Adrenal gland (tissue), 12 donors: ENCODE results near the gene MUC5B. TPM values are rescaled to one million over a fixed set of nuclear protein-coding genes. Genes with fewer than 3 reads are reported as not detected.

Experiments used
- DNase-seq, 7 donors: peaks; one replicate each; pipeline ENCODE4 v3.0.0-alpha.2; 2019 to 2020
- H3K27ac ChIP-seq, 5 donors: fragments of 200-600 bp; sonication (generic) in 4 of 5; 1 replicate in 3 of 5; 2 replicates in 2 of 5; pipeline versions ENCODE4 v1.5.1 to v1.8.0; 2016 to 2020; ENCODE audit warnings: mild to moderate bottlenecking in 1 of 5
- H3K27me3 ChIP-seq: fragments of 200-600 bp; 2 replicates; pipeline ENCODE4 v1.8.0; 2021
- H3K36me3 ChIP-seq, 2 donors: fragments of 200-600 bp; replicated peaks in 1 of 2; 1 replicate in 1 of 2; 2 replicates in 1 of 2; pipeline versions ENCODE4 v1.5.1 to v1.8.0; 2018 to 2022
- H3K4me1 ChIP-seq, 2 donors: fragments of 200-600 bp; replicated peaks in 1 of 2; 1 replicate in 1 of 2; 2 replicates in 1 of 2; pipeline versions ENCODE4 v1.5.1 to v1.8.0; 2018 to 2021
- H3K4me3 ChIP-seq, 4 donors: fragments of 200-600 bp; sonication (generic) in 3 of 4; one replicate each; pipeline ENCODE4 v1.5.1; 2016 to 2018
- H3K9me3 ChIP-seq, 3 donors: fragments of 200-600 bp; sonication (generic) in 1 of 3; replicated peaks in 1 of 3; 1 replicate in 2 of 3; 2 replicates in 1 of 3; pipeline versions ENCODE4 v1.5.1 to v1.8.0; 2016 to 2021
- CTCF ChIP-seq, 6 experiments: fragments of 450-650 bp in 4 of 6; fragments of 200-600 bp in 2 of 6; sonication (generic) in 1 of 6; IDR thresholded peaks; 1 replicate in 5 of 6; 2 replicates in 1 of 6; pipeline versions ENCODE4 v1.5.1 to v1.8.0; 2016 to 2021; ENCODE audit warnings: antibody characterized with exemption in 6 of 6, mild to moderate bottlenecking in 2 of 6, moderate library complexity in 1 of 6
- POLR2A ChIP-seq, 2 donors: fragments of 450-650 bp; IDR thresholded peaks; one replicate each; pipeline ENCODE4 v1.6.1; 2017; ENCODE audit warnings: antibody characterized with exemption in 2 of 2, mild to moderate bottlenecking in 2 of 2, moderate library complexity in 1 of 2
- WGBS, 4 donors: extraction: QIAGEN DNeasy Blood & Tissue Kit in 2 of 4; methylation state at CpG; one replicate each; pipeline versions ENCODE4 v1.1.5 to v1.1.7; 2013 to 2017; 5-methylcytosine and 5-hydroxymethylcytosine counted together
- intact Hi-C, 2 donors: fragments of 100-400 bp; cut with DNase I; formaldehyde crosslinking; loops; one replicate each; pipeline versions ENCODE4 v1.14.1 to v1.15.0; 2022 to 2023
- polyA plus RNA-seq, 3 donors: library from polyadenylated mRNA; stranded (reverse); fragments of 200-250 nt in 2 of 3; fragments of 350-450 nt in 1 of 3; fragmentation: Illumina TruSeq in 1 of 3; extraction: RNeasy Lipid Tissue Mini Kit (QIAGEN cat#74804) in 1 of 3; gene quantifications; one replicate each; pipeline ENCODE4 v1.2.3, GENCODE V29; 2013 to 2014
- total RNA-seq, 9 donors: library from RNA; depleted of rRNA in 4 of 9; stranded (reverse); fragments of >200 nt in 4 of 9; fragments of 120-200 nt in 1 of 9; fragmentation: NEBNext Ultra II Directional in 1 of 9; extraction: Animal tissue kit (Norgen Biotek cat#: 25700) in 1 of 9; gene quantifications; one replicate each; pipeline versions ENCODE4 v1.1.0 to v1.2.4, GENCODE V29; 2013 to 2023
- donor health status: healthy with polysubstance abuse.
- donor health status: Bipolar disorder and iron deficiency.
- donor health status: DM: yes; HTN: yes; CAD: no.
- donor health status: DM: no; HTN: no; CAD: no.
- donor health status: DM: no; HTN: no; CAD: no.
- donor health status: DM: yes; HTN: yes; CAD: no.

MUC5B gene
- total and polyA plus RNA-seq, 12 donors: under 0.01 to 0.95 (median 0.70) TPM; not detected in 7

- Histone ChIP-seq H3K36me3 (no peaks in the 10 kb centered on the region), H3K4me1 (peaks cover 10 to 12% of the 10 kb centered on the region in 2 donors), H3K4me3 (no peak overlapping the region), H3K27ac (no peak overlapping the region), H3K9me3 (no peaks in the 10 kb centered on the region), H3K27me3 (no peaks in the 10 kb centered on the region)
- intact Hi-C loops: no loop called here
- WGBS, 4 donors: 53 to 72% (median 65%) methylated on average over 2 to 10 of the region's 10 CpGs
- TF ChIP-seq POLR2A (IDR thresholded peaks at IDR 0.05) (no peak), CTCF (IDR thresholded peaks at IDR 0.05) (no peak)
- DNase-seq: peak in 1 of 7 donors; percentile 28
Observed at GRCh38 chr11:1260023-1260501, 37.2 kb downstream of the MUC5B start.

- Histone ChIP-seq H3K9me3 (no peaks in the 10 kb centered on the region), H3K27me3 (no peaks in the 10 kb centered on the region), H3K4me3 (no peak overlapping the region), H3K4me1 (peaks cover 10 to 12% of the 10 kb centered on the region in 2 donors), H3K27ac (no peak overlapping the region), H3K36me3 (no peaks in the 10 kb centered on the region)
- intact Hi-C loops: no loop called here
- TF ChIP-seq POLR2A (IDR thresholded peaks at IDR 0.05) (no peak), CTCF (IDR thresholded peaks at IDR 0.05) (no peak)
- WGBS, 4 donors: 86 to 97% (median 88%) methylated on average over 7 to 17 of the region's 17 CpGs
- DNase-seq: no peak
Observed at GRCh38 chr11:1260620-1261019, 37.8 kb downstream of the MUC5B start.

- Histone ChIP-seq H3K27ac (no peak overlapping the region), H3K4me3 (no peak overlapping the region), H3K36me3 (no peaks in the 10 kb centered on the region), H3K27me3 (no peaks in the 10 kb centered on the region), H3K9me3 (no peaks in the 10 kb centered on the region), H3K4me1 (peaks cover 10 to 12% of the 10 kb centered on the region in 2 donors)
- TF ChIP-seq CTCF (IDR thresholded peaks at IDR 0.05): no peak
- no peak for TF ChIP-seq POLR2A (IDR thresholded peaks at IDR 0.05)
- no peak for DNase-seq
- intact Hi-C loops: no loop called here
- 82 to 100% (median 86%) methylated on average over 4 to 39 of the region's 39 CpGs for WGBS, 4 donors
Observed at GRCh38 chr11:1261241-1262071, 38.6 kb downstream of the MUC5B start.

GRCh38 chr11:1262172-1263006 lies 39.5 kb downstream of the MUC5B start:
- Histone ChIP-seq H3K4me1 (peaks cover 10 to 12% of the 10 kb centered on the region in 2 donors), H3K27ac (peak overlapping the region in 3 of 5 donors; percentile 9 to 77 (median 64)), H3K36me3 (no peaks in the 10 kb centered on the region), H3K4me3 (peak overlapping the region in 2 of 4 donors; percentile 31 to 45), H3K9me3 (no peaks in the 10 kb centered on the region), H3K27me3 (no peaks in the 10 kb centered on the region)
- TF ChIP-seq CTCF (IDR thresholded peaks at IDR 0.05) (peak in 1 of 6 experiments; percentile 3), POLR2A (IDR thresholded peaks at IDR 0.05) (peak; percentile 23 to 52)
- 0 to 14% (median 10%) methylated on average over 15 to 31 of the region's 31 CpGs for WGBS, 4 donors
- DNase-seq: peak; percentile 92 to 97 (median 94)
- intact Hi-C loops: no loop called here
